Hepatocyte (in vitro differentiated cells): Measurements from ENCODE around the gene DGKI.

Source experiments
- EZH2 ChIP-seq: fragments of 200-600 bp; sonication (generic); IDR thresholded peaks from 2 replicates; pipeline ENCODE4 v1.6.1; 2016; ENCODE audit warnings: antibody characterized with exemption, mild to moderate bottlenecking, borderline replicate concordance
- EZH2phosphoT487 ChIP-seq: fragments of 200-600 bp; sonication (generic); IDR thresholded peaks from one replicate; pipeline ENCODE4 v1.6.1; 2018; ENCODE audit warnings: antibody characterized with exemption, mild to moderate bottlenecking, low read depth, moderate library complexity; ENCODE audit not compliant: unreplicated experiment, severe bottlenecking
- TF ChIP-seq, protein P1 (sequence below): fragments of 200-600 bp; sonication (generic); IDR thresholded peaks from 2 replicates; pipeline ENCODE4 v1.5.1; 2016; ENCODE audit warnings: antibody characterized with exemption, mild to moderate bottlenecking; ENCODE audit not compliant: poor library complexity

DNA sequence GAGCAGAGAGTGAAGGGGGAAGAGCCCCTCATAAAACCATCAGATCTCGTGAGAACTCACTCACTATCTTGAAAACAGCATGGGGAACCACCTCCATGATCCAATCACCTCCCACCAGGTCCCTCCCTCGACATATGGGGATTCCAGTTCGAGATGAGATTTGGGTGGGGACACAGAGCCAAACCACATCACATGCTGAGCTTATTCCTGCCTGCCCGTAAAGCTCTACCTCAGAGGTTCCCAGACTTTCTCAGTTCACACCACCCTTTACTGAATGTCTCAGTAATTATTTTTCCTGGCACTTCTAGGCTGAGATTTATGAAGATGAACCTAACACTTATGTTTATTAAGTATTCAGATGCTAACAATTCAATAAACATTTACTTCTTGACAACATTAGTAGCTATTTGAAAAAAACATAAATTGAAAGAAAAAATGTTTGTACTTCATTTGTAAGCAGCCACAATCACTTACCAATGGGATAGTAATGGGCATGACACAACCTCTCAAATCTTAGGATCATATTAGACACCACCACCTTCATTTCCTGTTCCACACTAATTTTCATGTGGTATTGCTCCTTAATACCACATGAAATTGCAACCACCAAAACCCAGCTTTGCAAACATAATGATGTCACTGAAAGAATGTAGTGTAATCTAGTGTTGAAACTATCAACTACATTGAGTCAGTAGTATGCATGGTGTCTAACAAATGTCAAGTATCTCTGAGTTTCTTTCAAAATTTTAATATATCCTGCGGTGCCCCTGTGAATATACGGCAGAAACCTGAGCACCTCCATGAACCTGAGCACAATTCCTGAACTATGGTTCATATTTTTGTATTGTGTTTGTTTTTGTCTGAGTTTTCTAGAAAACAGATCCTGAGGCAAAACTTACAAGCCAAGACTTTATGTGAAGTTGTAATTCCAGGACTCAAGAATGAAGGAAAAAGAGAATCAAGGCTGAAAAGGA is 4.5 kb upstream of the DGKI start:
- TF ChIP-seq, protein P1, sequence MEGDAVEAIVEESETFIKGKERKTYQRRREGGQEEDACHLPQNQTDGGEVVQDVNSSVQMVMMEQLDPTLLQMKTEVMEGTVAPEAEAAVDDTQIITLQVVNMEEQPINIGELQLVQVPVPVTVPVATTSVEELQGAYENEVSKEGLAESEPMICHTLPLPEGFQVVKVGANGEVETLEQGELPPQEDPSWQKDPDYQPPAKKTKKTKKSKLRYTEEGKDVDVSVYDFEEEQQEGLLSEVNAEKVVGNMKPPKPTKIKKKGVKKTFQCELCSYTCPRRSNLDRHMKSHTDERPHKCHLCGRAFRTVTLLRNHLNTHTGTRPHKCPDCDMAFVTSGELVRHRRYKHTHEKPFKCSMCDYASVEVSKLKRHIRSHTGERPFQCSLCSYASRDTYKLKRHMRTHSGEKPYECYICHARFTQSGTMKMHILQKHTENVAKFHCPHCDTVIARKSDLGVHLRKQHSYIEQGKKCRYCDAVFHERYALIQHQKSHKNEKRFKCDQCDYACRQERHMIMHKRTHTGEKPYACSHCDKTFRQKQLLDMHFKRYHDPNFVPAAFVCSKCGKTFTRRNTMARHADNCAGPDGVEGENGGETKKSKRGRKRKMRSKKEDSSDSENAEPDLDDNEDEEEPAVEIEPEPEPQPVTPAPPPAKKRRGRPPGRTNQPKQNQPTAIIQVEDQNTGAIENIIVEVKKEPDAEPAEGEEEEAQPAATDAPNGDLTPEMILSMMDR, result no peak
- no peak for TF ChIP-seq EZH2
- no peak for TF ChIP-seq EZH2phosphoT487
